ACC112 (cell line): ENCODE results near the gene SLC25A21.
"Not testable (repeated sequence)": the region's sequence is repeated elsewhere in the genome, so short reads cannot be mapped to it uniquely, and the experiment has no call there.

ENCODE experiments used
- H2AFZ ChIP-seq: fragments of 200-600 bp; sonication (generic); one replicate; pipeline ENCODE4 v1.6.0; 2017; ENCODE audit warnings: antibody characterized with exemption, low read length; ENCODE audit not compliant: unreplicated experiment
- H3K27ac ChIP-seq: fragments of 200-600 bp; sonication (generic); 2 replicates; pipeline ENCODE4 v1.5.1; 2014; ENCODE audit warnings: low read depth, mild to moderate bottlenecking, antibody characterized with exemption, low read length, moderate library complexity
- H3K27me3 ChIP-seq: fragments of 200-600 bp; sonication (generic); 2 replicates; pipeline ENCODE4 v1.6.1; 2014; ENCODE audit warnings: mild to moderate bottlenecking, antibody characterized with exemption, low read length, moderate library complexity, mixed read lengths; ENCODE audit not compliant: insufficient read depth
- H3K36me3 ChIP-seq: fragments of 200-600 bp; sonication (generic); 2 replicates; pipeline ENCODE4 v1.6.1; 2016; ENCODE audit warnings: mild to moderate bottlenecking, antibody characterized with exemption, low read length, moderate library complexity, mixed read lengths; ENCODE audit not compliant: insufficient read depth
- H3K4me1 ChIP-seq: fragments of 200-600 bp; sonication (generic); one replicate; pipeline ENCODE4 v1.6.1; 2016; ENCODE audit warnings: low read length, mixed read lengths; ENCODE audit not compliant: insufficient read depth, unreplicated experiment, control insufficient read depth
- H3K4me3 ChIP-seq: fragments of 200-600 bp; sonication (generic); 2 replicates; pipeline ENCODE4 v1.5.1; 2014; ENCODE audit warnings: mild to moderate bottlenecking, low read depth, low read length
- H3K79me2 ChIP-seq: fragments of 200-600 bp; sonication (generic); one replicate; pipeline ENCODE4 v1.6.0; 2016; ENCODE audit warnings: low read length; ENCODE audit not compliant: control insufficient read depth, unreplicated experiment, insufficient read depth

Gene SLC25A21

GRCh38 chr14:36928432-36928831 is 244.0 kb downstream of the SLC25A21 start:
- Histone ChIP-seq H3K36me3 (no peaks in the 10 kb centered on the region), H3K4me3 (no peak overlapping the region), H2AFZ (no peak overlapping the region), H3K27me3 (0 out of 2 replicates have a peak, but pooled peaks cover 3% of the 10 kb centered on the region), H3K4me1 (no peaks in the 10 kb centered on the region), H3K27ac (no peak overlapping the region), H3K79me2 (no peaks in the 10 kb centered on the region)

GRCh38 chr14:36925094-36925493 is 247.3 kb downstream of the SLC25A21 start:
- Histone ChIP-seq H3K27me3 (no peaks in the 10 kb centered on the region), H3K36me3 (no peaks in the 10 kb centered on the region), H3K4me1 (no peaks in the 10 kb centered on the region), H2AFZ (no peak overlapping the region), H3K4me3 (no peak overlapping the region), H3K27ac (no peak overlapping the region), H3K79me2 (no peaks in the 10 kb centered on the region)

- Histone ChIP-seq H3K4me3 (no peak overlapping the region), H3K27ac (no peak overlapping the region), H2AFZ (no peak overlapping the region), H3K79me2 (no peaks in the 10 kb centered on the region), H3K27me3 (no peaks in the 10 kb centered on the region), H3K36me3 (no peaks in the 10 kb centered on the region), H3K4me1 (peaks cover 3% of the 10 kb centered on the region)
These were observed 255.7 kb downstream of the SLC25A21 start for GRCh38 chr14:36916668-36917067.

GRCh38 chr14:36915081-36915480 is 257.3 kb downstream of the SLC25A21 start:
- no peak overlapping the region for H3K4me3 ChIP-seq
- H3K27ac ChIP-seq, result no peak overlapping the region
- no peaks in the 10 kb centered on the region for H3K36me3 ChIP-seq
- no peaks in the 10 kb centered on the region for H3K79me2 ChIP-seq
- no peaks in the 10 kb centered on the region for H3K27me3 ChIP-seq
- H3K4me1 ChIP-seq, result peaks cover 3% of the 10 kb centered on the region
- H2AFZ ChIP-seq, result no peak overlapping the region

- peaks cover 3% of the 10 kb centered on the region for H3K4me1 ChIP-seq
- H3K27ac ChIP-seq, result no peak overlapping the region
- no peaks in the 10 kb centered on the region for H3K27me3 ChIP-seq
- no peaks in the 10 kb centered on the region for H3K79me2 ChIP-seq
- H2AFZ ChIP-seq, result no peak overlapping the region
- H3K36me3 ChIP-seq, result no peaks in the 10 kb centered on the region
- H3K4me3 ChIP-seq, result no peak overlapping the region
These were observed 261.8 kb downstream of the SLC25A21 start for GRCh38 chr14:36910578-36910977.

GRCh38 chr14:36905272-36905888 is 267.0 kb downstream of the SLC25A21 start:
- peaks cover 7% of the 10 kb centered on the region for H3K4me1 ChIP-seq
- H3K79me2 ChIP-seq, result no peaks in the 10 kb centered on the region
- no peak overlapping the region for H3K27ac ChIP-seq
- no peak overlapping the region for H2AFZ ChIP-seq
- no peaks in the 10 kb centered on the region for H3K36me3 ChIP-seq
- H3K4me3 ChIP-seq, result no peak overlapping the region
- no peaks in the 10 kb centered on the region for H3K27me3 ChIP-seq

GRCh38 chr14:36901861-36902260 is 270.5 kb downstream of the SLC25A21 start:
- Histone ChIP-seq H3K4me1 (peaks cover 7% of the 10 kb centered on the region), H3K27me3 (no peaks in the 10 kb centered on the region), H2AFZ (no peak overlapping the region), H3K4me3 (no peak overlapping the region), H3K27ac (no peak overlapping the region), H3K79me2 (no peaks in the 10 kb centered on the region), H3K36me3 (no peaks in the 10 kb centered on the region)

GRCh38 chr14:36900846-36901245 is 271.6 kb downstream of the SLC25A21 start:
- H3K79me2 ChIP-seq, result no peaks in the 10 kb centered on the region
- no peak overlapping the region for H2AFZ ChIP-seq
- no peaks in the 10 kb centered on the region for H3K36me3 ChIP-seq
- peaks cover 7% of the 10 kb centered on the region for H3K4me1 ChIP-seq
- no peak overlapping the region for H3K27ac ChIP-seq
- no peaks in the 10 kb centered on the region for H3K27me3 ChIP-seq
- no peak overlapping the region for H3K4me3 ChIP-seq

GRCh38 chr14:36896300-36896699 is 276.1 kb downstream of the SLC25A21 start:
- H3K27me3 ChIP-seq, H3K36me3 ChIP-seq, H3K4me1 ChIP-seq, H2AFZ ChIP-seq, H3K79me2 ChIP-seq, H3K27ac ChIP-seq, H3K4me3 ChIP-seq: not testable (repeated sequence)

GRCh38 chr14:36884049-36884448 is 288.4 kb downstream of the SLC25A21 start:
- no peaks in the 10 kb centered on the region for H3K27me3 ChIP-seq
- no peaks in the 10 kb centered on the region for H3K79me2 ChIP-seq
- H3K4me1 ChIP-seq, result no peaks in the 10 kb centered on the region
- no peak overlapping the region for H3K4me3 ChIP-seq
- no peaks in the 10 kb centered on the region for H3K36me3 ChIP-seq
- H3K27ac ChIP-seq, result no peak overlapping the region
- H2AFZ ChIP-seq, result no peak overlapping the region

- H3K27me3 ChIP-seq, result no peaks in the 10 kb centered on the region
- no peak overlapping the region for H3K27ac ChIP-seq
- no peaks in the 10 kb centered on the region for H3K36me3 ChIP-seq
- H3K79me2 ChIP-seq, result no peaks in the 10 kb centered on the region
- no peaks in the 10 kb centered on the region for H3K4me1 ChIP-seq
- no peak overlapping the region for H3K4me3 ChIP-seq
- no peak overlapping the region for H2AFZ ChIP-seq
These were observed 292.1 kb downstream of the SLC25A21 start for GRCh38 chr14:36880276-36880675.
